Memory B cell (primary cell): ENCODE data around the gene SET.
A peak's percentile ranks its signal among the peaks of the same experiment; 100 is the strongest.
"Not testable (repeated sequence)": the region's sequence is repeated elsewhere in the genome, so short reads cannot be mapped to it uniquely, and the experiment has no call there.

Source experiments
- ATAC-seq: fragments of 150-1000 bp; cut with Tn5 transposase; 2 replicates; pipeline ENCODE4 v1.10.0; 2021; ENCODE audit warnings: low read depth, mild to moderate bottlenecking, moderate library complexity
- DNase-seq, 2 donors: peaks; one replicate each; pipeline ENCODE4 v3.0.0; 2022; ENCODE audit warnings: low spot score in 2 of 2
- H3K27ac Mint-ChIP-seq: one replicate; pipeline ENCODE4 v1.8.0; 2022; ENCODE audit warnings: mild to moderate bottlenecking, moderate library complexity, mixed read lengths
- H3K27me3 Mint-ChIP-seq: one replicate; pipeline ENCODE4 v1.8.0; 2022; ENCODE audit warnings: mixed read lengths
- H3K36me3 Mint-ChIP-seq: one replicate; pipeline ENCODE4 v1.8.0; 2022; ENCODE audit warnings: mild to moderate bottlenecking, mixed read lengths
- H3K4me1 Mint-ChIP-seq: one replicate; pipeline ENCODE4 v1.8.0; 2022; ENCODE audit warnings: mixed read lengths
- H3K4me3 Mint-ChIP-seq: one replicate; pipeline ENCODE4 v1.8.0; 2022; ENCODE audit warnings: mild to moderate bottlenecking, moderate library complexity, mixed read lengths
- H3K9me3 Mint-ChIP-seq: one replicate; pipeline ENCODE4 v1.8.0; 2022; ENCODE audit warnings: mixed read lengths

Gene SET

GRCh38 chr9:128688501-128689292 lies at the start of gene SET:
Gene SET (plus strand): TSS chr9:128689222. CDS start chr9:128689583, 361 bp downstream.
- H3K9me3 Mint-ChIP-seq: no peaks in the 10 kb centered on the region

GRCh38 chr9:128640603-128641002 lies 48.4 kb upstream of the SET start:
- peaks cover 19% of the 10 kb centered on the region for H3K4me1 Mint-ChIP-seq
- peaks cover 4% of the 10 kb centered on the region for H3K36me3 Mint-ChIP-seq
- no peaks in the 10 kb centered on the region for H3K27me3 Mint-ChIP-seq
- DNase-seq (no peak), ATAC-seq (no peak)
- no peak overlapping the region for H3K27ac Mint-ChIP-seq
- no peak overlapping the region for H3K4me3 Mint-ChIP-seq
- no peaks in the 10 kb centered on the region for H3K9me3 Mint-ChIP-seq

More at GRCh38 chr9:128688501-128689292, at the start of gene SET:
- H3K36me3 Mint-ChIP-seq: peaks cover 11% of the 10 kb centered on the region
- peaks cover 41% of the 10 kb centered on the region for H3K4me1 Mint-ChIP-seq
- peak within 1 kb of the TSS; percentile 88 for H3K27ac Mint-ChIP-seq
- H3K27me3 Mint-ChIP-seq: no peaks in the 10 kb centered on the region
- ATAC-seq: peak; percentile 76
- DNase-seq: peak; percentile 84 to 92
- peak within 1 kb of the TSS; percentile 83 for H3K4me3 Mint-ChIP-seq

- Mint-ChIP-seq H3K9me3 (no peaks in the 10 kb centered on the region), H3K27me3 (no peaks in the 10 kb centered on the region), H3K27ac (peak overlapping the region; percentile 56), H3K4me1 (peaks cover 19% of the 10 kb centered on the region), H3K36me3 (peaks cover 4% of the 10 kb centered on the region), H3K4me3 (peak overlapping the region; percentile 44)
- ATAC-seq (no peak), DNase-seq (no peak)
Measured at GRCh38 chr9:128642675-128643245, 46.3 kb upstream of the SET start.

GRCh38 chr9:128643519-128644300 lies 45.3 kb upstream of the SET start:
- no peaks in the 10 kb centered on the region for H3K9me3 Mint-ChIP-seq
- H3K4me1 Mint-ChIP-seq: peaks cover 19% of the 10 kb centered on the region
- no peak for DNase-seq
- H3K36me3 Mint-ChIP-seq: peaks cover under 1% of the 10 kb centered on the region
- peak overlapping the region; percentile 56 for H3K27ac Mint-ChIP-seq
- peak; percentile 82 for ATAC-seq
- peak overlapping the region; percentile 65 for H3K4me3 Mint-ChIP-seq
- no peaks in the 10 kb centered on the region for H3K27me3 Mint-ChIP-seq

GRCh38 chr9:128648206-128648605 lies 40.8 kb upstream of the SET start:
- H3K9me3 Mint-ChIP-seq, H3K27me3 Mint-ChIP-seq, H3K4me3 Mint-ChIP-seq, H3K36me3 Mint-ChIP-seq, H3K4me1 Mint-ChIP-seq, H3K27ac Mint-ChIP-seq: not testable (repeated sequence)
- ATAC-seq (peak; percentile 67), DNase-seq (peak; percentile 52 to 60)

- no peaks in the 10 kb centered on the region for H3K27me3 Mint-ChIP-seq
- H3K27ac Mint-ChIP-seq: no peak overlapping the region
- H3K9me3 Mint-ChIP-seq: no peaks in the 10 kb centered on the region
- DNase-seq (no peak), ATAC-seq (no peak)
- H3K4me1 Mint-ChIP-seq: peaks cover 8% of the 10 kb centered on the region
- no peaks in the 10 kb centered on the region for H3K36me3 Mint-ChIP-seq
- no peak overlapping the region for H3K4me3 Mint-ChIP-seq
Measured at GRCh38 chr9:128651798-128652197, 37.2 kb upstream of the SET start.

GRCh38 chr9:128653908-128654307 lies 35.1 kb upstream of the SET start:
- Mint-ChIP-seq H3K36me3 (no peaks in the 10 kb centered on the region), H3K27me3 (no peaks in the 10 kb centered on the region), H3K4me3 (no peak overlapping the region), H3K9me3 (no peaks in the 10 kb centered on the region), H3K27ac (no peak overlapping the region), H3K4me1 (peaks cover 8% of the 10 kb centered on the region)
- DNase-seq (no peak), ATAC-seq (no peak)

- Mint-ChIP-seq H3K9me3 (no peaks in the 10 kb centered on the region), H3K4me3 (no peak overlapping the region), H3K36me3 (no peaks in the 10 kb centered on the region), H3K27ac (no peak overlapping the region), H3K27me3 (no peaks in the 10 kb centered on the region), H3K4me1 (peaks cover 8% of the 10 kb centered on the region)
- ATAC-seq (no peak), DNase-seq (no peak)
Measured at GRCh38 chr9:128654481-128654880, 34.5 kb upstream of the SET start.

GRCh38 chr9:128656416-128657343 lies 32.3 kb upstream of the SET start, which contains the start of gene DYNC2I2:
Gene DYNC2I2 (minus strand): TSS chr9:128656847. CDS start chr9:128656726, 121 bp downstream.
- Mint-ChIP-seq H3K4me3 (peak within 1 kb of the TSS; percentile 95), H3K9me3 (no peaks in the 10 kb centered on the region), H3K4me1 (peaks cover 8% of the 10 kb centered on the region), H3K27me3 (no peaks in the 10 kb centered on the region), H3K36me3 (no peaks in the 10 kb centered on the region), H3K27ac (peak within 1 kb of the TSS; percentile 95)
- ATAC-seq (peak; percentile 68), DNase-seq (peak; percentile 65 to 73)

GRCh38 chr9:128657344-128657704 lies 31.7 kb upstream of the SET start:
- H3K27me3 Mint-ChIP-seq: no peaks in the 10 kb centered on the region
- no peaks in the 10 kb centered on the region for H3K9me3 Mint-ChIP-seq
- DNase-seq (no peak), ATAC-seq (no peak)
- peak overlapping the region; percentile 95 for H3K27ac Mint-ChIP-seq
- H3K4me3 Mint-ChIP-seq: peak overlapping the region; percentile 95
- no peaks in the 10 kb centered on the region for H3K36me3 Mint-ChIP-seq
- H3K4me1 Mint-ChIP-seq: peaks cover 8% of the 10 kb centered on the region

- H3K27ac Mint-ChIP-seq: no peak overlapping the region
- H3K4me3 Mint-ChIP-seq: no peak overlapping the region
- H3K27me3 Mint-ChIP-seq: no peaks in the 10 kb centered on the region
- ATAC-seq: no peak
- H3K9me3 Mint-ChIP-seq: no peaks in the 10 kb centered on the region
- H3K36me3 Mint-ChIP-seq: no peaks in the 10 kb centered on the region
- no peak for DNase-seq
- H3K4me1 Mint-ChIP-seq: peaks cover 8% of the 10 kb centered on the region
Measured at GRCh38 chr9:128657796-128658195, 31.2 kb upstream of the SET start.

GRCh38 chr9:128666481-128666941 lies 22.5 kb upstream of the SET start:
- not testable (repeated sequence) for H3K36me3 Mint-ChIP-seq, H3K4me3 Mint-ChIP-seq, H3K4me1 Mint-ChIP-seq, H3K9me3 Mint-ChIP-seq, H3K27me3 Mint-ChIP-seq, DNase-seq, ATAC-seq, H3K27ac Mint-ChIP-seq

- no peak for DNase-seq
- Mint-ChIP-seq H3K36me3 (no peaks in the 10 kb centered on the region), H3K4me1 (no peaks in the 10 kb centered on the region), H3K9me3 (no peaks in the 10 kb centered on the region), H3K4me3 (no peak overlapping the region), H3K27ac (peak overlapping the region; percentile 45), H3K27me3 (no peaks in the 10 kb centered on the region)
- ATAC-seq: no peak
Measured at GRCh38 chr9:128669786-128670185, 19.2 kb upstream of the SET start.
